Measurements from ENCODE around the gene CSNK1A1L.

- TF ChIP-seq CTCF (IDR thresholded peaks at IDR 0.05; ENCODE audit: extremely low read depth in 1 of 2, insufficient read depth in 1 of 2, low read depth in 1 of 2, low read length in 2 of 2) (no peak), POLR2A (IDR thresholded peaks at IDR 0.05; ENCODE audit: low read depth, low read length) (no peak), EZH2 (IDR thresholded peaks at IDR 0.05; ENCODE audit: borderline replicate concordance, low read depth, low read length, severe bottlenecking) (no peak), POLR2AphosphoS5 (IDR thresholded peaks at IDR 0.05; ENCODE audit: insufficient read depth, low read depth, low read length) (no peak), FOS (IDR thresholded peaks at IDR 0.05; ENCODE audit: borderline replicate concordance, insufficient read depth, low read length) (no peak), JUN (IDR thresholded peaks at IDR 0.05; ENCODE audit: borderline replicate concordance, insufficient read depth, insufficient read length, low read depth) (no peak), MYC (IDR thresholded peaks at IDR 0.05; ENCODE audit: low read depth, low read length) (no peak), MAX (IDR thresholded peaks at IDR 0.05; ENCODE audit: insufficient read depth, insufficient read length) (no peak)
These were observed 4.7 kb downstream of the CSNK1A1L start for GRCh38 chr13:37100731-37101130.

Data from endothelial cell of umbilical vein (primary cell).